Testis (tissue), 3 donors: Measurements from ENCODE around the gene CD34. TPM values are rescaled to one million over a fixed set of nuclear protein-coding genes. Genes with fewer than 3 reads are reported as not detected.

Experiments used
- DNase-seq: peaks from one replicate; pipeline ENCODE4 v3.0.0-alpha.2; 2019
- H3K27ac ChIP-seq, 2 donors: fragments of 200-600 bp; sonication (generic); one replicate each; pipeline ENCODE4 v1.5.1; 2019
- H3K27me3 ChIP-seq: fragments of 200-600 bp; sonication (generic); one replicate; pipeline ENCODE4 v1.5.1; 2019
- H3K36me3 ChIP-seq: fragments of 200-600 bp; sonication (generic); one replicate; pipeline ENCODE4 v1.5.1; 2017; ENCODE audit warnings: low read depth; ENCODE audit errors: missing control alignments
- H3K4me1 ChIP-seq: fragments of 200-600 bp; sonication (generic); one replicate; pipeline ENCODE4 v1.5.1; 2019
- H3K4me3 ChIP-seq, 2 donors: fragments of 200-600 bp; sonication (generic); one replicate each; pipeline ENCODE4 v1.5.1; 2017 to 2019
- H3K9me3 ChIP-seq: fragments of 200-600 bp; sonication (generic); one replicate; pipeline ENCODE4 v1.5.1; 2017
- POLR2A ChIP-seq: fragments of 450-650 bp; IDR thresholded peaks from one replicate; pipeline ENCODE4 v1.6.1; 2017; ENCODE audit warnings: antibody characterized with exemption, mild to moderate bottlenecking, moderate library complexity
- WGBS, 2 donors: methylation state at CpG; one replicate each; pipeline ENCODE4 v1.1.5; 2018; 5-methylcytosine and 5-hydroxymethylcytosine counted together
- intact Hi-C: fragments of 100-400 bp; cut with DNase I; formaldehyde crosslinking; loops from one replicate; pipeline ENCODE4 v1.15.1; 2023; ENCODE audit warnings: low total_unique reads
- polyA plus RNA-seq: library from polyadenylated mRNA; stranded (reverse); fragments of 350-450 nt; fragmentation: Illumina TruSeq; extraction: RNeasy Lipid Tissue Mini Kit (QIAGEN cat#74804); gene quantifications from one replicate; pipeline ENCODE4 v1.2.3, GENCODE V29; 2014; ENCODE audit warnings: low read depth, low replicate concordance; ENCODE audit not compliant: insufficient read depth
- total RNA-seq, 2 donors: library from RNA; depleted of rRNA; stranded (reverse); fragments of >200 nt; gene quantifications; one replicate each; pipeline ENCODE4 v1.2.3, GENCODE V29; 2016
- TF ChIP-seq, protein P1 (sequence below), 3 experiments: fragments of 450-650 bp in 2 of 3; fragments of 200-600 bp in 1 of 3; sonication (generic) in 1 of 3; IDR thresholded peaks; one replicate each; pipeline ENCODE4 v1.5.1; 2016 to 2019; ENCODE audit warnings: antibody characterized with exemption in 3 of 3, mild to moderate bottlenecking in 2 of 3, moderate library complexity in 1 of 3

The CD34 gene
- total and polyA plus RNA-seq, 3 donors from 2014 or later, result 28.3 to 70.7 (median 32.5) TPM

DNA sequence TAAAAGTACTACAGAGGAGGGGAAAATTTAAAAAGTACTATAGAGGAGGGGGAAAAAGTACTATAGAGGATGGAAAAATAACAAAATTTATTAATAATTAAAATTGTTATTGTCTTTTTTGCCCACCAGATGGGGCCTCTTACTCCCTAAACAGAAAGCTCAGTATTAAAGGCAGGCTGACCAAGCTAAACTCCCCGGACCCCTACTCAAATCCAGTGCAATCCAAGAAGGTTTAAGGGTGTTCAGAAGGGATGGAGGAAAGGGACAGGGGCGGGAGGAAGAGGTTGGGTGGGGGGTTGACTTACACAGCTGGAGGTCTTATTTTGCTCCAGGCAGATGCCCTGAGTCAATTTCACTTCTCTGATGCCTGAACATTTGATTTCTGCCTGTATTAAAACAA, 13.7 kb downstream of the CD34 start:
- no peak for DNase-seq
- Histone ChIP-seq H3K4me3 (no peak overlapping the region), H3K27ac (peak overlapping the region in 1 of 2 donors; percentile 41), H3K4me1 (no peaks in the 10 kb centered on the region), H3K9me3 (no peaks in the 10 kb centered on the region), H3K36me3 (no peaks in the 10 kb centered on the region), H3K27me3 (no peaks in the 10 kb centered on the region)
- TF ChIP-seq, protein P1, sequence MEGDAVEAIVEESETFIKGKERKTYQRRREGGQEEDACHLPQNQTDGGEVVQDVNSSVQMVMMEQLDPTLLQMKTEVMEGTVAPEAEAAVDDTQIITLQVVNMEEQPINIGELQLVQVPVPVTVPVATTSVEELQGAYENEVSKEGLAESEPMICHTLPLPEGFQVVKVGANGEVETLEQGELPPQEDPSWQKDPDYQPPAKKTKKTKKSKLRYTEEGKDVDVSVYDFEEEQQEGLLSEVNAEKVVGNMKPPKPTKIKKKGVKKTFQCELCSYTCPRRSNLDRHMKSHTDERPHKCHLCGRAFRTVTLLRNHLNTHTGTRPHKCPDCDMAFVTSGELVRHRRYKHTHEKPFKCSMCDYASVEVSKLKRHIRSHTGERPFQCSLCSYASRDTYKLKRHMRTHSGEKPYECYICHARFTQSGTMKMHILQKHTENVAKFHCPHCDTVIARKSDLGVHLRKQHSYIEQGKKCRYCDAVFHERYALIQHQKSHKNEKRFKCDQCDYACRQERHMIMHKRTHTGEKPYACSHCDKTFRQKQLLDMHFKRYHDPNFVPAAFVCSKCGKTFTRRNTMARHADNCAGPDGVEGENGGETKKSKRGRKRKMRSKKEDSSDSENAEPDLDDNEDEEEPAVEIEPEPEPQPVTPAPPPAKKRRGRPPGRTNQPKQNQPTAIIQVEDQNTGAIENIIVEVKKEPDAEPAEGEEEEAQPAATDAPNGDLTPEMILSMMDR (IDR thresholded peaks at IDR 0.05), result peak in 2 of 3 experiments; percentile 24 to 32
- no peak for TF ChIP-seq POLR2A
- intact Hi-C loops, result no loop called here
- WGBS, 2 donors, result 33 to 53% methylated on average over 2 of the region's 2 CpGs

DNA sequence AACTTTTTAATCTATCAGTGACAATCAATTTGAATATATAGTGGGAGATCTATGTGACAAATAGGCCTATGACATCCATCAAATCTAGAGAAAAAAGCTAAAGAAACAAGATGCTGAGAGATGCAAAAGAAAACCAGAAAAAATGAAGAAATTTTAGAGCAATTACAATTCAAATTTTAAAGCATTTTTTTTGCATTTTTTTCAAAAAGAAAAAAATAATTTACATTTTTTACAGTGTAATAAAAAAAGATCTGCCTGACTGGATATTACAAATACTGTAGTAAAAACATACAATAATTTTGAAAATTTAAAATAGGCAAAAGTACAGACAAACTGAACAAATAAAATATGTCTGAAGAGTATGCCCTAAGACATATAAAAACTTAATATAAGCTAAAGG, 14.4 kb downstream of the CD34 start:
- Histone ChIP-seq H3K4me3 (no peak overlapping the region), H3K27ac (no peak overlapping the region), H3K4me1 (peaks cover 3% of the 10 kb centered on the region), H3K36me3 (no peaks in the 10 kb centered on the region), H3K9me3 (no peaks in the 10 kb centered on the region), H3K27me3 (no peaks in the 10 kb centered on the region)
- no peak for DNase-seq
- intact Hi-C loops, result no loop called here
- TF ChIP-seq, protein P1 (IDR thresholded peaks at IDR 0.05), result no peak
- TF ChIP-seq POLR2A, result no peak

DNA sequence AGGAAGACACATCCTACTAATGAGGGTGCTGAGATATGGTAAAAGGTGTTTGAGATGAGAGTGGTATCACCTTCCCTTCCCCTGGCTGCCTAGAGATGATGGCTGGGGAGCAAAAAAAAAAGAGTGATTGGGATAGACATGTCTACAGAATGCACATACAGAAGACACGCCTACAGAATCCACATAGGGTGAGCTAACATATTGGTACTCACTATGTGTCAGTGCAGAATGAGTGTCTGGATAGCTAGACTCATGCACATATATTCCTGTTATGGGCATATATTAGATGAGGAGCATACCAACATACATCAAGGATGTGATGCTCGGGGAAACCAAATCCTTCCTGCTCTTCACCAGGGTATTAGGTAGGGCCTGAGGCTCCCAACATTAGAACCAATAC, 16.2 kb downstream of the CD34 start:
- Histone ChIP-seq H3K36me3 (no peaks in the 10 kb centered on the region), H3K4me1 (peaks cover 20% of the 10 kb centered on the region), H3K27ac (no peak overlapping the region), H3K9me3 (no peaks in the 10 kb centered on the region), H3K27me3 (no peaks in the 10 kb centered on the region), H3K4me3 (no peak overlapping the region)
- intact Hi-C loops, result no loop called here
- 79 to 95% methylated on average over 2 of the region's 2 CpGs for WGBS, 2 donors
- no peak for DNase-seq
- no peak for TF ChIP-seq POLR2A
- TF ChIP-seq, protein P1 (IDR thresholded peaks at IDR 0.05), result no peak

DNA sequence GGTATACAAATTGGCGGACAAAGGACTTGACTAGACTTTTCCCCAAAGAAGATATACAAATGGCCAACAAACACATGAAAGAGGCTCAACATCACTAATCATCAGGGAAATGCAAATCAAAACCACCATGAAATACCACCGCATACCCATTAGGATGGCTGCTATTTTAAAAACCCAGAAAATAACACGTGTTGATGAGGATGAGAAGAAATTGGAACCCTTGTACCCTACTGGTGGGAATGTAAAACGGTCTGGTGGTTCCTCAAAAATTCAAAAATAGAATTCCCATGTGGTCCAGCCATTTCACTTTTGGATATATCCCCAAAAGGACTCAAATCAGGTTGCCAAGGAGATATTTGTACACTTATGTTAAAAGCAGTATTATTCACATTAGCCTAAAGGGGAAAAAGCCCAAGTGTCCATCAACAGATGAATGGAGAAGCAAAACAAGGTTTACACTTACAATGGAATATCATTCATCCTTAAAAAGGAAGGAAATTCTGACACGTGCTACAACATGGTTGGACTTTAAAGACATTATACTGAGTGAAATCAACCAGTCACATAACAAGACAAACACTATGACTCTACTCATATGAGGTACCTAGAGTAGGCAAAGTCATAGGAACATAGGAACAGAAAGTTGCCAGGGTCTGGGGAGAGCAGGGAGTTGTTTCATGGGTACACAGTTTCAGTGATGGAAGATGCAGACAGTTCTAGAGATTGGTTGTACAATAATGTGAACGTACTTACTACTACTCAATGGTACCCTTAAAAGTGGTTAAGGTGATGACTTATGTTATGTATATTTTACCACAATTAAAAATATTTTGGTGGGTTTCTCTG, 17.0 kb downstream of the CD34 start:
- TF ChIP-seq, protein P1 (IDR thresholded peaks at IDR 0.05), result no peak
- TF ChIP-seq POLR2A, result no peak
- no peak overlapping the region for H3K27ac ChIP-seq
- intact Hi-C loops, result no loop called here

DNA sequence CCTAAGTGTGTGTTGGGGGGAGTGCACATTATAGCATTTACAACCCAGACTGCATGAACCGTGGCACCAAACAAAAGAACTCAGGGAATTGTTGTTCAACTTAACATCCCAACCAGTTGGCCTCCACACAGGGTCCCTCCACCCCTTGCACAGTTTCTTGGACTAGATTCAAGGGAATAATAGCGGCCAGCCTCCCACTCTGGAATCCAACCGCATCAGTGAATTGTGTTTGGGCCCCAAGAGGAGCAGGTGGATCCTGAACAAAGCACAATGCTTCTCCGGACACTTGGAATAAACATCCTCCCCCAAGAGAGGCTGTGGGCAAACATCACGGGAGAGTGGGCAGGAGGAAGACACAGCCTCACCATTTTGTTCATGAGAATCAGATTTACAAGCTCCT, 18.2 kb downstream of the CD34 start:
- TF ChIP-seq, protein P1 (IDR thresholded peaks at IDR 0.05), result no peak
- TF ChIP-seq POLR2A, result no peak
- H3K36me3 ChIP-seq, result no peaks in the 10 kb centered on the region
- no peak for DNase-seq
- WGBS, 2 donors, result 37% methylated on average over 5 of the region's 5 CpGs
- no peaks in the 10 kb centered on the region for H3K27me3 ChIP-seq
- intact Hi-C loops, result no loop called here
- H3K9me3 ChIP-seq, result no peaks in the 10 kb centered on the region
- H3K4me3 ChIP-seq, result no peak overlapping the region
- H3K27ac ChIP-seq, result no peak overlapping the region
- peaks cover 30% of the 10 kb centered on the region for H3K4me1 ChIP-seq

More for the DNA sequence above, 17.0 kb downstream of the CD34 start:
- Histone ChIP-seq H3K4me3 (no peak overlapping the region), H3K9me3 (no peaks in the 10 kb centered on the region), H3K27me3 (no peaks in the 10 kb centered on the region), H3K36me3 (no peaks in the 10 kb centered on the region), H3K4me1 (peaks cover 27% of the 10 kb centered on the region)
- DNase-seq, result no peak
- WGBS, 2 donors, result 70 to 74% methylated on average over 6 of the region's 6 CpGs
